HepG2 (cell line): Measurements from ENCODE around the gene KIF6. TPM values are rescaled to one million over a fixed set of nuclear protein-coding genes. Genes with fewer than 3 reads are reported as not detected.

Experiments
- ATAC-seq: fragments of 200-7000 bp; cut with Tn5 transposase; 3 replicates; pipeline ENCODE4 v1.9.1; 2020; ENCODE audit warnings: mild to moderate bottlenecking, moderate library complexity
- BruUV-seq: library from RNA; stranded (reverse); fragments of 400-500 nt; replicated peaks from 2 replicates; lab custom pipeline; 2021; lab: Mats Ljungman, UMichigan
- CTCF ChIA-PET: fragments of 300-600 bp; formaldehyde crosslinking; extraction: SDS; loops from one replicate; lab custom pipeline; 2021; ENCODE audit warnings: low total read pairs, inconsistent platforms, low intra/inter-chr PET ratio; lab: Yijun Ruan, JAX
- POLR2A ChIA-PET: fragments of 350-600 bp; sonication (Branson Sonifier 250); formaldehyde crosslinking; loops from one replicate; lab custom pipeline; 2020; ENCODE audit warnings: antibody characterized with exemption, inconsistent platforms; lab: Yijun Ruan, JAX
- DNase-seq: peaks from one replicate; pipeline ENCODE4 v3.0.0-alpha.2; 2015; ENCODE audit warnings: low spot score
- FAIRE-seq: peaks from 3 replicates; lab custom pipeline; 2011; peaks lifted over from hg19 to GRCh38; lab: Jason Lieb, UNC
- H2AFZ ChIP-seq: one replicate; pipeline ENCODE4 v1.6.1; 2011; ENCODE audit warnings: low read length, inconsistent platforms
- H3K27ac ChIP-seq: fragments of 300-600 bp; 3 replicates; pipeline ENCODE4 v1.8.0; 2011; ENCODE audit warnings: mixed run types, mild to moderate bottlenecking, mixed read lengths, low read length, inconsistent platforms; ENCODE audit not compliant: insufficient read depth; ENCODE audit errors: extremely low read length
- H3K27me3 ChIP-seq, 2 experiments: fragments of 200-600 bp in 1 of 2; 2 replicates in 1 of 2; 3 replicates in 1 of 2; pipeline versions ENCODE4 v1.6.0 to v1.8.0; 2011; ENCODE audit warnings: low read length in 2 of 2, mild to moderate bottlenecking in 2 of 2, moderate library complexity in 2 of 2, inconsistent platforms in 1 of 2; ENCODE audit not compliant: insufficient read depth in 2 of 2, control insufficient read depth in 1 of 2
- H3K36me3 ChIP-seq, 2 experiments: fragments of 200-600 bp in 1 of 2; replicated peaks in 1 of 2; 2 replicates in 1 of 2; 3 replicates in 1 of 2; pipeline versions ENCODE4 v1.5.1 to v1.8.0; 2011; ENCODE audit warnings: low read length in 2 of 2, inconsistent platforms in 1 of 2; ENCODE audit not compliant: insufficient read depth in 2 of 2, control insufficient read depth in 1 of 2
- H3K4me1 ChIP-seq: 2 replicates; pipeline ENCODE4 v1.5.1; 2012; ENCODE audit warnings: low read length, inconsistent platforms; ENCODE audit not compliant: insufficient read depth
- H3K4me2 ChIP-seq: 2 replicates; pipeline ENCODE4 v1.6.0; 2011; ENCODE audit warnings: low read depth, low read length, inconsistent platforms
- H3K4me3 ChIP-seq, 3 experiments: fragments of 200-600 bp in 1 of 3; sonication (generic), shearing (Covaris generic) in 1 of 3; replicated peaks in 1 of 3; 2 replicates each; pipeline ENCODE4 v1.5.1; 2011 to 2016; ENCODE audit warnings: low read length in 3 of 3, inconsistent platforms in 2 of 3, low read depth in 2 of 3, mild to moderate bottlenecking in 2 of 3, control low read depth in 1 of 3, mixed read lengths in 1 of 3; ENCODE audit not compliant: insufficient read depth in 1 of 3
- H3K79me2 ChIP-seq: one replicate; pipeline ENCODE4 v1.6.1; 2011; ENCODE audit warnings: low read length, inconsistent platforms; ENCODE audit not compliant: insufficient read depth
- H3K9ac ChIP-seq: 2 replicates; pipeline ENCODE4 v1.6.0; 2011; ENCODE audit warnings: mild to moderate bottlenecking, low read depth, low read length, inconsistent platforms; ENCODE audit not compliant: insufficient read depth
- H3K9me3 ChIP-seq: 2 replicates; pipeline ENCODE4 v1.5.1; 2012; ENCODE audit warnings: mild to moderate bottlenecking, low read length
- H4K20me1 ChIP-seq: 2 replicates; pipeline ENCODE4 v1.6.0; 2011; ENCODE audit warnings: inconsistent platforms, mild to moderate bottlenecking, low read length, moderate library complexity; ENCODE audit not compliant: insufficient read depth
- FOSL2 ChIP-seq: sonication (generic); formaldehyde crosslinking; IDR thresholded peaks from 2 replicates; pipeline ENCODE4 v1.4.0; 2020; ENCODE audit warnings: missing genetic modification reagents
- LRRFIP1 ChIP-seq: sonication (generic); formaldehyde crosslinking; conservative IDR thresholded peaks from 2 replicates; pipeline ENCODE4 v1.4.0; 2020; ENCODE audit warnings: missing genetic modification reagents
- NPAS2 ChIP-seq: sonication (generic); formaldehyde crosslinking; IDR thresholded peaks from 2 replicates; pipeline ENCODE4 v1.8.0; 2022; ENCODE audit warnings: mild to moderate bottlenecking, missing genetic modification reagents, borderline replicate concordance
- RERE ChIP-seq: IDR thresholded peaks from 2 replicates; pipeline ENCODE4 v1.6.1; 2016; ENCODE audit warnings: low read depth, missing genetic modification reagents, missing compliant biosample characterization
- SKIL ChIP-seq: sonication (generic); formaldehyde crosslinking; IDR thresholded peaks from 2 replicates; pipeline ENCODE4 v1.8.0; 2022; ENCODE audit warnings: missing genetic modification reagents, mild to moderate bottlenecking, moderate library complexity, borderline replicate concordance
- WGBS: methylation state at CpG from one replicate; pipeline ENCODE4 v1.1.6; 2017; ENCODE audit warnings: low lambda C conversion rate; 5-methylcytosine and 5-hydroxymethylcytosine counted together
- in situ Hi-C: cut with HindIII; loops from 2 replicates; pipeline ENCODE4 v1.10.0; 2017; ENCODE audit warnings: low pct_unique_long_range_greater_than_20kb; ENCODE audit not compliant: extremely low pct_ligation_motif_present
- intact Hi-C: fragments of 100-400 bp; cut with micrococcal nuclease; formaldehyde crosslinking; loops from one replicate; pipeline ENCODE4 v1.10.0; 2022; ENCODE audit not compliant: unreplicated experiment
- polyA plus RNA-seq, 8 experiments: library from polyadenylated mRNA; depleted of rRNA in 3 of 8; stranded (reverse) in 7 of 8; unstranded in 1 of 8; fragments of >200 nt; fragmentation: Illumina TruSeq in 4 of 8; extraction: Trizol in 4 of 8; gene quantifications; 2 replicates each; pipeline versions ENCODE4 v1.2.1 to v1.2.3, GENCODE V29; 2011 to 2016; ENCODE audit warnings: low read depth in 4 of 8, missing spikeins in 1 of 8, mixed read lengths in 1 of 8; ENCODE audit not compliant: insufficient read depth in 1 of 8
- total RNA-seq, 5 experiments: library from RNA; depleted of rRNA; stranded (reverse); fragments of >200 nt; fragmentation: Illumina TruSeq; extraction: Trizol; gene quantifications; 2 replicates each; pipeline ENCODE4 v1.2.3, GENCODE V29; 2016; ENCODE audit warnings: low read depth in 1 of 5

KIF6 gene
- total and polyA plus RNA-seq, 2 of the 13 experiments (the other 11 are each of a cell fraction or from before 2014, with no cell fraction given) = 0.04 to 0.27 TPM

- TF ChIP-seq RERE (no peak), LRRFIP1 (CRISPR knock-in tag) (no peak), NPAS2 (no peak)
Measured at GRCh38 chr6:39409889-39410288, 315.3 kb downstream of the KIF6 start (continued).

- H3K9ac ChIP-seq = no peak overlapping the region
- no peak overlapping the region for H3K4me3 ChIP-seq
- WGBS = 26% methylated on average over 1 of the region's 1 CpG
- no peak overlapping the region for H3K27ac ChIP-seq
- intact Hi-C loops = no loop called here
- ChIA-PET POLR2A (no interaction called here), CTCF (no interaction called here)
- no peak overlapping the region for H3K4me2 ChIP-seq
- no peaks in the 10 kb centered on the region for H4K20me1 ChIP-seq
- DNase-seq = no peak
- H3K27me3 ChIP-seq = no peaks in the 10 kb centered on the region
- H3K9me3 ChIP-seq = no peaks in the 10 kb centered on the region
- TF ChIP-seq SKIL (CRISPR knock-in tag) = no peak
- TF ChIP-seq FOSL2 (CRISPR knock-in tag) = no peak
- no peak overlapping the region for H2AFZ ChIP-seq
- in situ Hi-C loops = no loop called here
- BruUV-seq = no TSS peak
- H3K4me1 ChIP-seq = no peaks in the 10 kb centered on the region
- H3K79me2 ChIP-seq = no peaks in the 10 kb centered on the region
- FAIRE-seq = no peak
- ATAC-seq = no peak
- H3K36me3 ChIP-seq = no peaks in the 10 kb centered on the region
Measured at GRCh38 chr6:39407446-39407993, 317.7 kb downstream of the KIF6 start.
